Measurements from ENCODE around the gene C5.

The C5 gene

DNA sequence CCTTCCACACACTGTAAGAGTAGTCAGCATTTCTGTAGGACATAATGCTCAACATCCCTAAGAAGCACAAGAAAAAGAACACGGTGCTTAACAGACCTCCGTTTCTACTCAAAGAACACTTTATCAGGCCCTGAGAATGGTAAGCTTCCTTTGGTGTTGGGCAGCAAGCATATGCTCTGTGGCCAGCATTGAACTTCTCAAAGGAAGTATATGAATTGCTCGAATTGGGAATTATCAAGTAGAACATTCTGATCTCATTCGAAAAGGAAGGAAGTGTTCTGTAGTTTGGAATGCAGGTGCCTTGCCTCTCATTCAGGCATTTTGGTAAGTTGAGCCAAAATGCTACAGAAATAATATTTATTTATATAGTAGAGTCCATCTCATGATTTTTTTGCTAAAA lies 61.0 kb downstream of the C5 start:
- no peaks in the 10 kb centered on the region for H3K9me3 ChIP-seq (replicated peaks; ENCODE audit: insufficient read depth, low read length)
- H4K20me1 ChIP-seq (ENCODE audit: insufficient read depth, low read length): no peaks in the 10 kb centered on the region
- no peaks in the 10 kb centered on the region for H3K4me1 ChIP-seq (ENCODE audit: low read length)
- H3K36me3 ChIP-seq (replicated peaks; ENCODE audit: insufficient read depth, low read length): no peaks in the 10 kb centered on the region
- no peak overlapping the region for H3K4me3 ChIP-seq (ENCODE audit: low read length)
- no peaks in the 10 kb centered on the region for H3K27me3 ChIP-seq (replicated peaks; ENCODE audit: insufficient read depth, low read length)
- no peak for DNase-seq
- H3K4me2 ChIP-seq (ENCODE audit: low read depth, low read length): no peak overlapping the region
- no peak overlapping the region for H2AFZ ChIP-seq (ENCODE audit: low read length)
- no peak overlapping the region for H3K9ac ChIP-seq (ENCODE audit: low read length)
- no peak overlapping the region for H3K27ac ChIP-seq (ENCODE audit: low read length)
- TF ChIP-seq EZH2 (optimal IDR thresholded peaks at IDR 0.05; ENCODE audit: low read depth, low read length) (no peak), EZH2phosphoT487 (IDR thresholded peaks at IDR 0.05; ENCODE audit: low read length) (no peak), CTCF (IDR thresholded peaks at IDR 0.05; ENCODE audit: low read length) (no peak)
- H3F3A ChIP-seq (ENCODE audit: insufficient read depth, low read length): peaks cover 3% of the 10 kb centered on the region; the same call in 1 of the 2 replicates
- H3K79me2 ChIP-seq (ENCODE audit: low read length): no peaks in the 10 kb centered on the region
- H3K9me2 ChIP-seq (replicated peaks; ENCODE audit: insufficient read depth, low read length): no peaks in the 10 kb centered on the region

- H4K20me1 ChIP-seq (ENCODE audit: insufficient read depth, low read length): no peaks in the 10 kb centered on the region
- peak; percentile 42 for DNase-seq
- H3K9ac ChIP-seq (ENCODE audit: low read length): no peak overlapping the region
- no peaks in the 10 kb centered on the region for H3K9me2 ChIP-seq (replicated peaks; ENCODE audit: insufficient read depth, low read length)
- no peaks in the 10 kb centered on the region for H3K9me3 ChIP-seq (replicated peaks; ENCODE audit: insufficient read depth, low read length)
- no peaks in the 10 kb centered on the region for H3K36me3 ChIP-seq (replicated peaks; ENCODE audit: insufficient read depth, low read length)
- H3K4me3 ChIP-seq (ENCODE audit: low read length): no peak overlapping the region
- H3K4me2 ChIP-seq (ENCODE audit: low read depth, low read length): no peak overlapping the region
- H3K4me1 ChIP-seq (ENCODE audit: low read length): no peaks in the 10 kb centered on the region
- 0 out of 2 replicates have a peak overlapping the region, but pooled peaks have one; percentile 37 for H2AFZ ChIP-seq (ENCODE audit: low read length)
- no peaks in the 10 kb centered on the region for H3K27me3 ChIP-seq (replicated peaks; ENCODE audit: insufficient read depth, low read length)
- TF ChIP-seq EZH2 (optimal IDR thresholded peaks at IDR 0.05; ENCODE audit: low read depth, low read length) (no peak), CTCF (IDR thresholded peaks at IDR 0.05; ENCODE audit: low read length) (peak; percentile 53)
- no peak overlapping the region for H3K27ac ChIP-seq (ENCODE audit: low read length)
- H3F3A ChIP-seq (ENCODE audit: insufficient read depth, low read length): peaks cover 3% of the 10 kb centered on the region; the same call in 1 of the 2 replicates
- H3K79me2 ChIP-seq (ENCODE audit: low read length): no peaks in the 10 kb centered on the region
Observed at GRCh38 chr9:120985819-120986222, 64.3 kb downstream of the C5 start.

DNA sequence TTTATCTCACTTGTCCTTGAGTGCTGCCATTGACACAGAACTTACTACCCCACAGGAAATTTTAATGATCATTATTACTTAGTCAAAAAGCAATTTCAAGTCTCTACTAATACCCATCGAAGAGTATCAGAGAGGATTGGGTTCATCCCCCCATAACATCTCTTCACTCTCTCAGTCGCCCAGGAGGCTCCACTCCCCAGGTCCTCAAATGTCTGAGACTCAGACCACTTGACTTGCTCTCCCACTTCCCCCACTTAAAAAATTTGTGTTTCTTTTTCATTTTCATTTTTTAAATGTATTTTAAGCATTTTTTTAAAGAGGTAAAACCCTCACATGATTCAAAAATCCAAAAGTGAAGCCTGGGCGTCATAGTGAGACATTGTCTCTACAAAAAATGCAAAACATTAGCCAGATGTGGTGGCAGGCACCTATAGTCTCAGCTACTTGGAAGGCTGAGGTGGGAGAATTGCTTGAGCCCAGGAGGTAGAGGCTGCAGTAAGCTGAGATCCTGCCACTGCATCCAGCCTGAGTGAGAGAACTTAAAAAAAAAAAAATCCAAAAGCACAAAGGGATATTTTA lies 66.7 kb downstream of the C5 start:
- peaks cover 3% of the 10 kb centered on the region; the same call in 1 of the 2 replicates for H3F3A ChIP-seq (ENCODE audit: insufficient read depth, low read length)
- H4K20me1 ChIP-seq (ENCODE audit: insufficient read depth, low read length): no peaks in the 10 kb centered on the region
- no peaks in the 10 kb centered on the region for H3K27me3 ChIP-seq (replicated peaks; ENCODE audit: insufficient read depth, low read length)
- H3K36me3 ChIP-seq (replicated peaks; ENCODE audit: insufficient read depth, low read length): no peaks in the 10 kb centered on the region
- no peak overlapping the region for H3K4me3 ChIP-seq (ENCODE audit: low read length)
- H3K4me1 ChIP-seq (ENCODE audit: low read length): no peaks in the 10 kb centered on the region
- no peaks in the 10 kb centered on the region for H3K79me2 ChIP-seq (ENCODE audit: low read length)
- H3K9me3 ChIP-seq (replicated peaks; ENCODE audit: insufficient read depth, low read length): no peaks in the 10 kb centered on the region
- H3K9ac ChIP-seq (ENCODE audit: low read length): no peak overlapping the region
- H3K4me2 ChIP-seq (ENCODE audit: low read depth, low read length): no peak overlapping the region
- no peak overlapping the region for H2AFZ ChIP-seq (ENCODE audit: low read length)
- DNase-seq: no peak
- TF ChIP-seq EZH2 (optimal IDR thresholded peaks at IDR 0.05; ENCODE audit: low read depth, low read length): no peak
- TF ChIP-seq EZH2phosphoT487 (IDR thresholded peaks at IDR 0.05; ENCODE audit: low read length): no peak
- no peak for TF ChIP-seq CTCF (IDR thresholded peaks at IDR 0.05; ENCODE audit: low read length)
- no peak overlapping the region for H3K27ac ChIP-seq (ENCODE audit: low read length)
- H3K9me2 ChIP-seq (replicated peaks; ENCODE audit: insufficient read depth, low read length): no peaks in the 10 kb centered on the region

Measured in MM.1S (cell line).